GM12873 (cell line): Measurements from ENCODE around the gene PLEKHA1.

ENCODE experiments used
- TF ChIP-seq, protein P1 (sequence below): IDR thresholded peaks from 2 replicates; pipeline ENCODE4 v1.5.1; 2012; ENCODE audit warnings: low read depth, mild to moderate bottlenecking, moderate library complexity, low read length, control low read depth; ENCODE audit not compliant: insufficient read depth; ENCODE audit errors: missing control alignments

The PLEKHA1 gene

DNA sequence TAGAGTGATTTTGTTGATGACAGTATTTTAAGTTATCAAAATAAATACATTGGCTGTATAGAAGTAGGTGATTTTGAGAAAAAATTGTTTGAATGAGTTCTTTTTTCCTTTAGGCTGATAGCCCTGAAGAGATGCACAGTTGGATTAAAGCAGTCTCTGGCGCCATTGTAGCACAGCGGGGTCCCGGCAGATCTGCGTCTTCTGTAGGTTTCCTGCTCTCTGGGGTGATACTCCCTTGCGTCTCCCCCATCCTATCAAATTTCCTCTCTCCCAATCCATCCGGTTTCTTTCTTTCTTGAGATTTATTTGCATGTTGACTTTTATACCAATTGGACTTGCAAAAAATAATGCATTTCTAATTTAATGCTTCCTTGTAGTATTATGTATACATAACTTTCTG, 52.3 kb downstream of the PLEKHA1 start:
- TF ChIP-seq, protein P1, sequence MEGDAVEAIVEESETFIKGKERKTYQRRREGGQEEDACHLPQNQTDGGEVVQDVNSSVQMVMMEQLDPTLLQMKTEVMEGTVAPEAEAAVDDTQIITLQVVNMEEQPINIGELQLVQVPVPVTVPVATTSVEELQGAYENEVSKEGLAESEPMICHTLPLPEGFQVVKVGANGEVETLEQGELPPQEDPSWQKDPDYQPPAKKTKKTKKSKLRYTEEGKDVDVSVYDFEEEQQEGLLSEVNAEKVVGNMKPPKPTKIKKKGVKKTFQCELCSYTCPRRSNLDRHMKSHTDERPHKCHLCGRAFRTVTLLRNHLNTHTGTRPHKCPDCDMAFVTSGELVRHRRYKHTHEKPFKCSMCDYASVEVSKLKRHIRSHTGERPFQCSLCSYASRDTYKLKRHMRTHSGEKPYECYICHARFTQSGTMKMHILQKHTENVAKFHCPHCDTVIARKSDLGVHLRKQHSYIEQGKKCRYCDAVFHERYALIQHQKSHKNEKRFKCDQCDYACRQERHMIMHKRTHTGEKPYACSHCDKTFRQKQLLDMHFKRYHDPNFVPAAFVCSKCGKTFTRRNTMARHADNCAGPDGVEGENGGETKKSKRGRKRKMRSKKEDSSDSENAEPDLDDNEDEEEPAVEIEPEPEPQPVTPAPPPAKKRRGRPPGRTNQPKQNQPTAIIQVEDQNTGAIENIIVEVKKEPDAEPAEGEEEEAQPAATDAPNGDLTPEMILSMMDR, result no peak

DNA sequence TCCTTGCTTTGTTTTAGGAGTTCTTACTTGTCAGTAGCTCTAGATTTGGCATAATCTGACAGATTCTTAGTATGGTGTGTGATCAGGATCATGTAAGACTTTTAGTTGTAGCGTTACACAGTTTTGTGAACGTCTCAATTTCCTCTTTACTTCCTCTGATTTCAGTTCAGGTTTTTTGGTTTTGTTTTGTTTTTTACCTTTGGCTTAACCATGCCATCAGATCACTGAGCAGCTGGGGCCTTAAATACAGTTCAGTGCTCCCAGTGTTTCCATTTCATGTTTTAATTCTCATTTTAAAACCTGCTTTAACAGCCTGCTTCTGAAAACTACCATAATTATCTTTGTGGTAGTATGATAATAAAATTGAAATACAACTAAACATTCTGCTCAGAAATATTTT, 52.8 kb downstream of the PLEKHA1 start:
- TF ChIP-seq, protein P1, result no peak

DNA sequence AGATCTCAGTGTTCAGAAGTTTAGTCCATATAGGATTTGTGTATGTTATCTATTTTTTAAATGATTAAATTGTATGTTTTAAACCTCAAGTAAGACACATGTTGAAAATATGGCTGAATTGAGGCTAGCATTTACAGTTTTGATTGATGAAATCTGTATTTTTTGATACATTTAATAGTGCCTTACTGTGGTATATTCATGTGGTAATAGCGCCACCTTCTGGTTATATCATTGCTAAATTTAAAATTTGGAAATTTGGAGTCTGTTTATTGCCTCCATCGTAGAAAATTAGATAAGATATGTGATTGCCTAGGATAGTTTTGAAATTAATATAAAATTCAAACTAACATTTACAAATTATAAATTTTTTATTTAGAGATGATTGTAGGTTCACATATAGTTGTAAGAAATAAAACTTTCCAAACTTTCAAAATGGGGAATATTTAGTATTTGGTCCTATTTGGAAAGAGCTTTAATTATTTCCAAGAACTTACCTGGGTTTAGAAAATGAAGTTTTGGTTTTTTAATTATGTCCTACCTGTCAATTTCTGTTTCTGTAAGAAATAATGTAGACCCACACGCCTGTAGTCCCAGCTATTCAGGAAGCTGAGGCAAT, 60.8 kb downstream of the PLEKHA1 start:
- TF ChIP-seq, protein P1, result peak; percentile 20

DNA sequence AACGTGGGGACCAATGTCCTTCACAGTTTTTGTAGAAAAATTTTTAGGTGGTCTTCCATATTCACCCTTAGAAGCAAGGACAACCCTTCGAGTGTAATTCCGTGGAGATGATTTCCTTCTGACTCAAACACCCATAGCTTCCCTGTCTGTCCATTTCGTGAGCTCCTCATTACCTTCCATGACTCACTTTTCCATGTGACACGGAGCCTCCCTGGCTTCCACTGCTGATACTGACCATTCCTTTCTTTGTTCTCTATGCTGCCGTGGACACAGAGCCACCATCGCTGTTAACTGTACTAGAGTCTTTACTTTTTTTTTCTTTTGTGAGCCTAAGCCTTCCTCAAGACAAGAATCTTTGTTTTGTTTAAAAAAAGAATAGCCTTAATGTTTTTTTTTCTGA, 67.5 kb downstream of the PLEKHA1 start:
- TF ChIP-seq, protein P1, result no peak

DNA sequence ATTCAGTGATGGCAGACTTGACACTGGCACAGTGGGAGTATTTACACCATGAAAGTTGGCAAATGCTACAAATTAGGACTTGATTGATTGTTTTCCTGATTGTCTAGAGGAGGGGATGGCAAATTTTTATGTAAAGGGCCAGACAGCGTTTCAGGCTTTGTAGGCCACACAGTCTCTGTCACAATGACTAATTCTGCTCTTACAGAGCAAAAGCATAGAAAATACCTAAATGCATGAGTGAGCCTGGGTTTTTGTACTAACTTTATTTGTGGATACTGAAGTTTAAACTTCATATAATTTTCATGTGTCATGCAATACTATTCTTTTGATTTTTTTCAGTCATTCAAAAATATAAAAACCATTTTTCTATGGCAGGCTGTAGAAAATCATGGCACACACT, 71.0 kb downstream of the PLEKHA1 start:
- TF ChIP-seq, protein P1, result no peak

DNA sequence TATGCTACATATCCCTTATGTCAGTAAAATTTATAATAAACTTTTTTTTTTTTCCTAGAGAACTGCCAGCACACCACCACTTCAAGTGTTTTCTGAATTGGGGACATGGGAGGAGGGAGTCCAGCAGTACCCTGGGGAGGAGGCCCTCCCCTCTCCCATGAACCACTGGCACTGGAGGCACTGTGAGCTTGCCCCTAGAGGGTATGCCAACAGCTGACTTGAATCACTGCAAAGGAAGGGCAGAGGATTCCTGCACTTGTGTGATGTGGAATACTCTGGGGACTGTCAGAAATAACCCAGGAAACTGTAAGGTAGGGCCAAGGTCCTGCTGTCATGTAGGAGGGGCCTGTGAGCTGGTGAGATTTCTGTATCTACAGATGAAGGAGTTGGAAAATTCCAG, 71.4 kb downstream of the PLEKHA1 start:
- TF ChIP-seq, protein P1, result no peak

DNA sequence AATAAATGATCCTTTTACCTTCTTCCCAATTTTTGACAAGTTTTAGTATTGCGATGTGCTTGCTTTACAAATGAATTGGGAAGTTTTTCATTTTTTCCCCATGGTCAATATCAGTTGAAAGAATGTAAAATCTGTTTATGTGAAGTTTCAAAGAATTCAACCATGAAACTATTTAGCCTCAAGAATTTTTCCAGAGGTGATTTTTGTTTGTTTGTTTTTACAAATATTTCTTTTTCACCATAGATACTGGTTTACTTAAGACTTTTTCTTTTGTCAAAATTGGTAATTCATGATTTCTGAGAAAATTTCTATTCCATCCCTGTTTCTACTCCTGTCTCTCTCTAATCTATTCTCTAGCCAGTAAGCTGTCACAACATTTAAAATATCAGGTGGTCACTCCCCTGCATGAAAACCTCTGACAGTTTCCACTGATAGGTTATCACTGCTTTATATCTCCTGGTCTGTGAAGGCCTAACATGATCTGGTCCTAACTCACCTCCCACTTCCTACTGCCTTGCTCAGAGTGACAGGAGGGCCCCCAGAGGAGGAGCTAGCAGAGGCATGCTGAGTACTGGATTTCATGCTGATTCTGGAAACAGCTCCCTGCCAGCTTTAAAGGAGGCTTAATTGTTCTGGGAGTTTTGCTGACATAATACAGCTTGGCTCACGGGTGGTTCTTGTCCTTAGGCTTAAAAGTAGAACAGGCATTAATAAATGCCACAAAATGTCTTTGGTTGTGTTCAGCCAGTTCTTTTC, 72.3 kb downstream of the PLEKHA1 start:
- TF ChIP-seq, protein P1, result no peak
